ENCODE data around the gene LAMB4. TPM values are rescaled to one million over a fixed set of nuclear protein-coding genes. Genes with fewer than 3 reads are reported as not detected.

Gene LAMB4
- total RNA-seq, 1 experiment from 2014 or later: not detected

GRCh38 chr7:108142180-108142579 lies 12.0 kb upstream of the LAMB4 start:
- no peak for DNase-seq (ENCODE audit: low read depth)

GRCh38 chr7:108140671-108141070 lies 10.5 kb upstream of the LAMB4 start:
- no peak for DNase-seq (ENCODE audit: low read depth)

DNA sequence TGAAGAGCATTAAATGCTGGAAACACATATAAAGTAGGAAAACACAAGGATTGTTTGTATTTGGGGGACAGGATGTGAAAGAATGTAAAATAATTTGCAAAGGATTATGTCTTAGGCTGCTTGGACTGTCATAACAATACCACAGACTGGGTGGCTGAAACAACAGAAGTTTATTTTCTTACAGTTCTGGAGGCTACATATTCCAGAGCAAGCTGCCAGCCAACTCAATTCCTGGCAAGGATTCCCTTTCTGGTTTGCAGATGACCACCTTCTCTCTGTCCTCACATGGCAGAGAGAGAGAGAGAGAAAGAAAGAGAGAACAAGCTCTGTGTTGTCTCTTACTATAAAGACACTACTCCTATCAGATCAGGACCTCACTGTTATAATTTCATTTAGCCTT lies 8.8 kb upstream of the LAMB4 start:
- DNase-seq (ENCODE audit: low read depth): no peak

- DNase-seq (ENCODE audit: low read depth): no peak
Observed at GRCh38 chr7:108137993-108138392, 7.8 kb upstream of the LAMB4 start.

- DNase-seq (ENCODE audit: low read depth): no peak
Observed at GRCh38 chr7:108137040-108137439, 6.9 kb upstream of the LAMB4 start.

DNA sequence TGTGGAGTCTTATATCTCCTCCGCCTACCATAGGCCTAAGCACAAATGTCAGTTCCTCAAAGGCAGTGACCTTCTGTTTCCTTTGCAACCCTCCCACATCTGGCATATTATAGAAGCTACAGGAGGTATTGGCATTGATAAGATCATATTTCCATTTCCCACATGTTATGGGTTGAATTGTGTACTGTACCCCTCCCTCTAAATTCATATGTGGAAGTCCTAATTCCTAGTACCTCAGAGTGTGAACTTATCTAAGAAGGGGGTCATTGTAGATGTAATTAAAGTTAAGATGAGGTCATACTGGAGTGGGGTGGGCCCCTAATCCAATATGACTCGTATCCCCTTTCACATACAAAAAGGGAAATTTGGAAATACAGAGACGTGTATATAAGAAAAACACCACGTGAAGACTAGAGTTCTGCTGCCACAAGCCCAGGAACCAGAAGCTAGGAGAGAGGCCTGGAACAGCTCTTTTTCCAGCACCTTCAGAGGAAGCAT lies 6.1 kb upstream of the LAMB4 start:
- no peak for DNase-seq (ENCODE audit: low read depth)

DNA sequence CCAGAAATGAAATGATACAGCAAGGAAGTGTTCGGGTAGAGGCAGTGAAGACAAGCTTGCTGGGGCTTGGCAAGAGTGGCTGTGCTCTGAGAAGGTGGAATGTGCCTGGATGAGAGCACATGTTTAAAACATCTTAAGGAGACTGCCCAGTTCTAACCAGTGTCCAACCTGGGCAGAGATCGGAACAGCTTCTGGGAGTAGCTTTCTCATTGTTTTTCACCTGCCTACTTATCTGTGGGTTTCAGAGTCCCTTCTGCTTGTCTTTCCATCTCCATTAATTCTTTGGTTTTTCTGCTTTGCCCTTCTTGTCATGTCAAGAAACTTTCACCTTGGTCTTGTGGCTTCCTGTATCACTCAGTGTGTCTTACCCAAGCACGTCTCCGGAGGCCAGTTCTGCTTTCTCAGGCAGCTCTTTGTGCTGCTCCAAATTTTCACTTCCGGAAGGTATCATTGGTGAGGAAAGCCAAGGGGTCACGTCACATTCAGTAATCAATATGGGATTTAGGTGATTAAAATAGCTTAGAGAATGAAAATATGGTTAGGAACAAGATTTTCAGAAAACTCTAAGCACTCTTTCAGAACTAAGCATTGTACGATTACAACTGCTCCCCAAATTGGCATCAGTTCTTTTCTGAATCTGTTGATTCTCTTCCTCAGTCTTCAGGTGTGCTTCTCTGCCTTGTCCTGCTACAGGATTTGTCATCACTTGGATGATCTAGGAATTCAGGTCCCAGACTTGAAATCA lies 5.5 kb upstream of the LAMB4 start:
- no peak for DNase-seq (ENCODE audit: low read depth)

- DNase-seq (ENCODE audit: low read depth): no peak
Observed at GRCh38 chr7:108134486-108134885, 4.3 kb upstream of the LAMB4 start.

GRCh38 chr7:108132551-108133265 lies 2.5 kb upstream of the LAMB4 start:
- peak; percentile 72 for DNase-seq (ENCODE audit: low read depth)

DNA sequence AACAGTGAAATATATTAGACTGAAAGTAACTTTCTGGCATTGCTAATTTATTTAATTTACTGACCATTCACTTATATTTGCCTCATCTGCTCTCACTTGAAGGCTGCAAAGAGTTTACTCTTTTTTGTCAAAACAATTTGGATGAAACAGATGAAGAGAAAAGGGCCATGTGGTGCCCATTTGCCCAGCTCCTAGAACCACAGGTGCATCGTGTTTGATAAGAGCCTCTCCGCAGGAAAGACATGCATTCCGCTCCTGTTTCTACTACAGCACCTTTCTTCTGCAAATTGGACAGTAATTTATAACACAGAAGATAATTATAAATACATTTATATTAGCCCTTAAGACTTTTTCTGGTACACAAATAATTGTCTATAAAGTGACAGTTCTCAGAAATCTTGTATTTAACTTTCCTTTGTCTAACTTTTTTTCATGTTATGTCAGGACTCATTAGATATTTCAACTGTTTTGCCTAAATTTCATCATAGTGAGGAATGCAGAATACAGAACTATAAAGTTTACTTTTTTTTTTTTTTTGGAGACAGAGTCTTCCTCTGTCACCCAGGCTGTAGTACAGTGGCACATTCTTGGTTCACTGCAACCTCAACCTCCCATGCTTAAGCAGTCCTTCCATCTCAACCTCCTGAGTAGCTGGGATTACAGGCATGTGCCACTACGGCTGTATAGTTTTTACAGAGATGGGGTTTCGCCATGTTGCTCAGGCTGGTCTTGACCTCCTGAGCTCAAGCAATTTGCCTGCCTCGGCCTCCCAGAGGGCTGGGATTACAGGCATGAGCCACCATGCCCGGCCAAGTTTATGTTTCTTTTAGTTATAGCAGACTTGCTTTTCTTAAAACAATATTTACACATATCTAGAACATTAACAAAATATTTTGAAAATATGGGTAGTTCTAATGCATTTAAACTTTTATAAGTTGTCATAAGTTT lies 869 bp downstream of the LAMB4 start:
- no peak for DNase-seq (ENCODE audit: low read depth)

- DNase-seq (ENCODE audit: low read depth): no peak
Observed at GRCh38 chr7:108128514-108128913, 1.6 kb downstream of the LAMB4 start.

DNA sequence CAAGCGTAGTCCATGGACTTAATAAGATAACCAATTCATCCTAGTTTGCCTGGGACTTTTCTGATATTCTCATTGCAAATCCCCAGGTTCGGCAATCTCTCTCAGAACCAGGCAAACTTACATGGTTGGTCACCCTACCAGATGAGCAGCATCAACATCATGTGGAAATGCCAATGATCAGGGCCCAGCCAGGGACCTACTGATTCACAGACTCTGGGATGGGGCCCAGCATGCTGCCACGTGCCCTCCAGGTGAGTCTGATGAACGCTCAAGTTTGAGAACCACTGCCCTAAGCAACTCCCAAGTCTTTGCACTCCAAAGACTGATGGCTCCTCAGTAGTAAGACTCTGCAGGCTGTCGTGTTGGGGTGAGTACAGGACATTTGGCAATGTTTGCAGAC lies 2.7 kb downstream of the LAMB4 start:
- DNase-seq (ENCODE audit: low read depth): no peak

DNA sequence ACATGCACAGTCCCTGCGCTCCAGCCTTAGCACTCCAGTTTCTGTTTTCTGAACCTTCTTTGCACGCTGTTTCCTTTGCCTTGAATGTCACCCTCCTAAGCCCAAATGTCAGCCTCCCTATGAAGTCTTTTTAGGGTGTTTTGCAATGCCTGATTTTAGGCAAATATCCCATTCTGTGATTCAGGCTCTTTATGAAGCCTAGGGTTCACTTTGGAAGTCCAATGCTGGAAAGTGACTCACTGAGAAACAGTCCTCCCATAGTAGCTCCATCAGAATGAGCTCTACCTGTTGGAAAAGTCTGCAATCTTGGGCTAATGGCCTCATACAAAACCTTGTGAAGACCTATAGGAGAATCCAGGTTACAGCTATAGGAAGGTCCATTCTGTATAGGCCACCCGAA lies 5.3 kb downstream of the LAMB4 start:
- no peak for DNase-seq (ENCODE audit: low read depth)

DNA sequence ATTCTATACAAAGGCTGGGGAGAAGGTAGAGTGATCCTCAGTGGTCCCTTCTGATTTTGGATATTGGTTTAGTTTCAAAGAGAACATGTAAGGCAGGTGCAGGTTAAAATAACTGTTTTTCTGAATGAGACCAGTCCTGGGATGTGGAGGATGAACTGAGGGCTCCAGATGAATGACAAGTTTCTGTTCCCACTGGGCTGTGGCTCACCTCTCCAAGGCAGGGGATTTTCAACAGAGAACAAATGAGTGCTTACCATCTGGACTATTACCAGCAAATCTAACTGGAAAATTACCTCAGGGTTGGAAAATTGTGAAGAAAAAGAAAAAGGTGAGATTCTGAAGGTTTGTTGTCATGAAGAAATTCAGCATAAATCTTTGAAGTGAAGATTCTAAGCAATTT lies 8.0 kb downstream of the LAMB4 start:
- DNase-seq (ENCODE audit: low read depth): no peak

DNA sequence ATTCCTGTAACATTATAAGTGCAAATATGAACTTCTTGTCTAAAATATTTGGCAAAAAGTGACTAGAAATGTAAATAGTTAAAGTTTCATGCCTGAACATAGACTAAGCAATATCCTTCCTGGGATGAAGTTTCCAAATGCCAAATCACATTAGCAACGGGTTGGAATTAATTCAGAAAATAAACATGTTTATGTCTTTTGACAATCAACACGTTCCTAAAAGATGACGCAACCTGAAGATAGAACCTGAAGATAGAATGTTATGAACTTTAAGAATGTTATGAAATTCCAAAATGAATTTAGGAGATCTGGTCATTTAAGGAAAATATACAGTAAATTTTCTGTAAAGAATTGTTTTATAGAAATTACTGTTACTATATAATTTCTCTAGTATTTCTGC lies 9.2 kb downstream of the LAMB4 start:
- no peak for DNase-seq (ENCODE audit: low read depth)

DNA sequence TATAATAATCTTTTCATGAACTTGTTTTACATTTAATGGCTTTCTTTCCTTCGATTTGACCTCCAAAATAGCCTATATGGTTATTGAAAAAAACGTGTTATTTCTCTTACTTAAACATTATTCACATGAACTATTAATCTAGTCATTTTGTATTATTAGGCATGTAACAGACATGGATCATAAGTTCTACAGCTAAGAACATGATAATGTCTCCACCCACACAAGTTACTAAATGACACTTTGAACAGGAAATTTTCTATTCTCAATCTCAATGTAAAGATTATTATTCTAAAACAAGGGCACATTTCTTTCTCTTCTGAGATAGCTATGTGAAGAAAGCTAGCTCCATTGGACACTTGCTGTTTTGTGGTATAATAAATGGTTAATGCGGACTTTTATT lies 10.0 kb downstream of the LAMB4 start:
- no peak for DNase-seq (ENCODE audit: low read depth)

DNA sequence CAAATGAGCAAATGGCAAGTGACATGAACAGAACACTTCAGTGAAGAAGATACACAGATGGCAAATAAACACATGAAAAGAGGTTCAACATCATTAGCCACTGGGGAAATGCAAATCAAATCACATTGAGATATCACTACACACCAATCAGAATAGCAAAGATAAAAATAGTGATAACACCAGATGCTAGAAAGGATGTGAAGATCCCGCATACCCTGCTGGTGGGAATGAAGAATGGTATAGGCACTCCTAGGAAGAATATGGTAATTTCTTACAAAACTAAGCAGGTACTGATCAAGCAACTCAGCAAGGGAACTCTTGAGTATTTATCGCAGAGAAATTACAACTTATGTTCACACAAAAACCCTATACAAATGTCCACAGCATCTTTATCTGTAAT lies 11.2 kb downstream of the LAMB4 start:
- no peak for DNase-seq (ENCODE audit: low read depth)

GRCh38 chr7:108114117-108114841 lies 15.9 kb downstream of the LAMB4 start:
- peak; percentile 47 for DNase-seq (ENCODE audit: low read depth)

GRCh38 chr7:108112683-108113082 lies 17.5 kb downstream of the LAMB4 start:
- DNase-seq (ENCODE audit: low read depth): no peak

DNA sequence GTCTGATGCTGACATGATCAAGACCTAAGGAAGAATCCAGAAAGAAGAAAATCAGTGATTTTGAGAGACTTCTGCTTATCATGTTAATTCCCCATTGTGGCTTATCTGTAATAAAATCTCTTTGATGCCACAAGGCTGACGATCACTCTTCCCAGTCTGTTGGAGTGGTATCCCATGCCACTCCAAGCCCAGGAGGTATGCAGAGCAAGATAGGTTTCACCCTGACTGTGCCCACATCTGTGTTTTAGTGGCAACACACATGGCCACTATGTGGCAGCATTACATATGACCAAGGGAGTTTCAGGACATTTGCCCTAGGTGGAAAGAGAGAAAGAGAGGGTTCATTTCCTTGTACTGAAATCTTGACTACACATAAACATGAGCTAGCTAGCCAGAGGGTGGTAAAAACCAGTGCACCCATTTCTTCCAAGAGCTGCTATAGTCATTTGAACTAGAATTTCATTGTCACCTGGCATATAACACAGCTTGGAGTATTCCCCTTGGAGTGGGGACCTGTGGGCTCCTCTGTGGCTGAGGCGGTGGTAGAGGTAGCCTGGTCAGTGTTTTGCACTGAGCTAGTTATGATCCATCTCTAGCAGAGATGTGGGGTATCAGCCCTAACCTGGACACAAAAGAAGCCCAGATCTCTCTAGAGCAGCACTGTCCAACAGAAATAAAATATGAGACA lies 20.8 kb downstream of the LAMB4 start:
- DNase-seq (ENCODE audit: low read depth): peak; percentile 42

DNA sequence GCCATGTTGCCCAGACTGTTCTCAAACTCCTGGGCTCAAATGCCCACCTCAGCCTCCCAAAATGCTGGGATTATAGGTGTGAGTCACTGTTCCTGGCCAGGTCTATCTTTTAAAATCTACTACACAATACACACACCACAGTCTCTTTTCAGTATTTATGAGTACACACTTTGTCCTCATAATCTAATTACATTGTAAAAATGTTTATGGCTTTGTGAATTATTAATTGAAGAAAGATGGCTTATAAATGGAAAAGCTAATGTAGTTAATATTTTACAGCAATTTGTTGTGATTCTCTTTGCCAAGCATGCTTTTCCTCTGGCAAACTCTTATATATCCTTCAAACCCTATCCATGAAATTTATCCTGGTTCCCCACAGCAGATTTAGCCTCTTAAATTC lies 22.0 kb downstream of the LAMB4 start:
- DNase-seq (ENCODE audit: low read depth): no peak

Data from Daoy (cell line).